ENCODE data around the gene CORIN. TPM values are rescaled to one million over a fixed set of nuclear protein-coding genes. Genes with fewer than 3 reads are reported as not detected.
"Not testable (repeated sequence)": the region's sequence is repeated elsewhere in the genome, so short reads cannot be mapped to it uniquely, and the experiment has no call there.

CORIN gene
- total RNA-seq, 1 experiment from 2014 or later = not detected

DNA sequence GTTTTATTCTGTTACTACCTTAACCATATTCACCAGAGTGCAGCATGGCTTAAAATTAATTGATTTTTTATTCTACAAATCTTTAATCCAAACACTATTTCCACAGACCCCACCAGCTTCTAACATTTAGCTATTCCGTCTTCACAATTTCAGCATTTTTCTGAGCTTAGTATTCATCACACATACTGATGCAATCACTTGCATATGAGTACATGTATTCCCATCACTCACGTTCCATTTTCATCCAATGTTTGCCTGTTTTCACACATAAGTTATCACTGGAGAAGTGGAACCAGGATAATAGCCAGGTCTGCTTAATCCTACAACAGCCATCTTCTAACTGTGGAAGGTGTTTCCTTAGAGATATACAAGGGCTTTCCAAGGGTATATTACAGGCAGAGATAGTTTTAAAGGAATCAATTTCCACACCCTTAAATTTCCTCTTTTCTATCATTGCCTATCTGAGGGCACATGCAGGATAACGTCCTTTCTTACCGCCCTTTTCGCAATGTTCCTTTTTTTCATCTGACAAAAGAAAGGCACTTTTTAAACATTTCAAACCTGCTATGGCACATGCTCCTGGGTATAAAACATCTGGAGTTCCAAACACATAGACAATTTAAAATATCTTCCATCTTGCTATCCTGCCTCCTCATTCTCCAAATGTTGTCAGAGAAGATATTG is 115.8 kb downstream of the CORIN start:
- no peak for DNase-seq (ENCODE audit: low spot score)

- DNase-seq (ENCODE audit: low spot score) = no peak
These were observed 116.4 kb downstream of the CORIN start for GRCh38 chr4:47721485-47721884.

- no peak for DNase-seq (ENCODE audit: low spot score)
These were observed 117.1 kb downstream of the CORIN start for GRCh38 chr4:47720787-47721186.

DNA sequence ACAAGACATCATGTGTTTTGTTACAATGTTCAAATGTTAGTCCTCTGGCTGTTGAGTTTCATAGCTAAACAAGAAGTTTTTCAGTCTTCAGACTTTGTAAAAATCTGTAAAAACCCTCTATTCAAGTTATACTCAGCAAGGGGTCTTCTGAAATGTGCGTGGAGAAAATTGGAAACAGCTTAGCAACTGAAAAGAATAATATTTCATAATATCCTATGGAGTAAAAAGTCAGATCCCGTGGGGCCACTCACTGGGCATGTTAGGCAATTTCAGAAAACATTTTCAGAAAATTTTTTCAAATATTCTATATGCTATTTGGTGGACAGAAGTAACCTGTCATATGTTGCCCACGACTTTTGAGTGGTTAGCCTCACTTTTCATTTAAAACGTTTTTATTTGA is 118.3 kb downstream of the CORIN start:
- no peak for DNase-seq (ENCODE audit: low spot score)

- DNase-seq (ENCODE audit: low spot score) = no peak
These were observed 119.2 kb downstream of the CORIN start for GRCh38 chr4:47718696-47719095.

DNA sequence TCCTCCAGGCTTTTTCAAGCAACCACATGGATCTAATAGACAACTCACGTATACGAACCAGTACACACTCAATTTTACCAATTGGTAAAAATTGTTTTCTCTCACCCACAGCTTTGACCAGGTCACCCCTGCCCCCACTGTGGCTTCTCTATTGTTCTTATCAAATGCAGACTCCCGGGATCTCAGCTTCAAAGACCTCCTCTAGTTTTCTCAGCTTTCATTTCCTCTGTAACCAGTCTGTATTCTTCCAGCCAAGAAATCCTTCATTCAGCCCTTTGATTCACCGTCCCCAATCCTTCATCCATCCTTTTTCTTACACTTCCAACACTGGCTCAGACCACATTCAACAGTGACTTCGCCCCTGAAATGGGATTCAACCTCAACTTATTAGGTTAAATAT is 120.7 kb downstream of the CORIN start:
- no peak for DNase-seq (ENCODE audit: low spot score)

- no peak for DNase-seq (ENCODE audit: low spot score)
These were observed 122.0 kb downstream of the CORIN start for GRCh38 chr4:47715716-47716416.

- DNase-seq (ENCODE audit: low spot score) = no peak
These were observed 123.6 kb downstream of the CORIN start for GRCh38 chr4:47714269-47714668.

- no peak for DNase-seq (ENCODE audit: low spot score)
These were observed 124.6 kb downstream of the CORIN start for GRCh38 chr4:47713129-47713834.

DNA sequence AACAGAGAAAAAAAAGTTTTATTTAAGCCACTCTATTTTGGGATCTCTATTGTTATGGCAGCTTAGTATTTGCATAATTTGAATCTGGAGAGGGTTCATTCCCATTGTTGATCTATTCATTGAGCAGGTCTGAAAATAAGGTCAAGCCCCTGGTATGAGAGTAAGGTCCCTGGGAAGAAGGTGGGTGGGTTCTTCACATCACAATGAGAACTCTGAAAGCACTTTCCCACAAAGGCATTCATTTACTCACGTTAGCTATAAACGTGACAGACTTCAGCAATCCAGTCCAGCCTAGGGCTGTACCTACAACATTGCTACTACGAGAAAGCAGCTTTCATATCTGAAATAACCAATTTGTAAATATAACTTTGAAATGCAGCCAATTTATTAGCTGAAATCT is 126.2 kb downstream of the CORIN start:
- no peak for DNase-seq (ENCODE audit: low spot score)

DNA sequence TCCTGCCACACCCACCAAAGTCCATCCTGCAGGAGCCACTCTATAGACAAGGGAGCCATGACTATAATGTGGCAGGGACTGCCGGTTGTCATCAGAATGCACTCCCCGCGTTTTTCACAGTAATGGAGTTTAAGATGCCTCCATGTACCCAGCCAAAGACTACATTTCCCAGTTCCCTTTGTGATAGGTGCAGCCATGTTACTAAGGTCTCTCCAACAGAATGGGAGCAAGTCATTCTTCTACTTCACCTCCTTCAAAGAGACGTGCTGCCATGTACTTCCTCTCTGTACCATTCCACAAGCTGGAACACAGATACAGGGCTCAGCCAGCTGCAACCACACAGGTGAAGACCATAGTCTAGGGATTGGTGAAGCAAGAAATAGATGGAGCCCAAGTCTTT is 126.7 kb downstream of the CORIN start:
- no peak for DNase-seq (ENCODE audit: low spot score)

GRCh38 chr4:47706352-47706751 is 131.5 kb downstream of the CORIN start:
- DNase-seq (ENCODE audit: low spot score) = not testable (repeated sequence)

DNA sequence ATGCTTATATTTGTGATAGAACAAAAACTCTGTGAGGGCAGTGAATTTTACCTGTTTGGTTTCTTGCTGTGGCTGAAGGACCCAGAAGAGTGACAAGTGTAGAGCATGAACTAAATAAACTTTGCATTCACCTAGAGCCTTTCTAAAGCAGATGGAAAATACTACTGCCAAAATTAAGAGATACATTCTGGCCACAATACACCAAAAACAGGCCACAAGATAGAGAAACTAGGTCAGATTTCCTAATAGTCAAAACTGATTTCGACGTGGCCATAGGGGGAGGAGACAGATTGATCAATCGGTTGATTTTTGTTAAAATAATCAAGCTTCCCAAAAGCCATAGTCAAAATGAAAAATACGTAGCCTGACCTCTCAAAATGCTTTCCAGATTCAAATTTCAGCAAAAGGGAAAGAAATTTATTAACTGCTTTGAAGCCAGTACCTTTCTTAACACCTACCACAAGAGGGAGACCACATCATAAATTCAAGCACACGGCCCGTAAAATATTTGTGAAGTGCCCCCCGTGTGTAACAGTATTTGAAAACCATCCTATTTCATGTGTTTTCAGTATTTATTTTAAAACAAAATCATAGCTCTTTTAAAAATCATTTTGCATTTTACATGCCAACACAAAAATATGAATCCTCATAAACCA is 132.4 kb downstream of the CORIN start:
- DNase-seq (ENCODE audit: low spot score) = peak; percentile 13

DNA sequence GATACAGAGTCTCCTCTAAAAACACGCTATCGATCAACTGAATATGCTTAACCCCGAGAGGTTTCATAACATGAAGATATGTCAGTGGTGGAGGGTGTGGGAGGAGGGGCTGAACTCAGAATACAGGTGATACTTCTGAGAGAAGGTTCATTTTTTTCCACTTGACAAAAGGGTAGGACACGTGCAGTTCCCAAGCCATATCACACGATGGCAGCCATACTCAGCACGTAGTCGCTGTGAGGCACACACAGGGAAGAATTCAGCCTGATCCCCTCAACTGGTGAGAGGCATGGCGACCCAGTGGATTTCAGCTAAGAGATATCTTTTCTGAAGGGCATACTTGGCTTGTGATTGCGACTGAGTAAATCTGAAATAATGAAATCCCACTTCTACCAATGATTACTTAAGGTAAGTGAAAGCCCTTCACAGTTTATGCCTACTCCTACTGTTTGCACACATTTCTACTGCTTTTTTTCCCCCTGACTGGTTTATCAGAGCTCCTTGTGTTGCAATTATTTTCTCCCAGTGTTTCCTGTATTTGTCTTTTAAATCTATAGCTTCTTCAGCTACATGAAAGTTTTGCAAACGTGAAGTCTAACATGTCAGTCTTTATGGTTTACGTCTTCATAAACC is 133.1 kb downstream of the CORIN start:
- DNase-seq (ENCODE audit: low spot score) = peak; percentile 55

DNA sequence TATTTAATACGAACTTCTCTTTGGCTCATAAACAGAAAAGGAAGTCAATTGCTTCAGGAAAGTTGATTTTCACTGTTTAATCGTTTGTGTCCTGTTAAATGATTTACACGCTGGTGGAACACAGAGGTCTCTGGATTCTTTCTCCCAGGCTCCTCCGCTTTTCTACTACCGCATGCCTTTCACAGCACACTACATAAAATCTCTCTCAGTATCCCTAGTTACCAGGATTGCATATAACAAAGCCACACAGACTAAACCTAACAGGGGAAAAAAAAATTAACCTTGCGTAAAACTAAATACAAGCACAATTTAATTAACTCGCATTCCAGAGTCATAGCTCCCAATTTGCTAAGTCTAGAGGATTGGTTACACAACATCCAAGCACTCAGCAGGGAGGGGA is 133.9 kb downstream of the CORIN start:
- DNase-seq (ENCODE audit: low spot score) = no peak

GRCh38 chr4:47703008-47703407 is 134.9 kb downstream of the CORIN start:
- DNase-seq (ENCODE audit: low spot score) = no peak

DNA sequence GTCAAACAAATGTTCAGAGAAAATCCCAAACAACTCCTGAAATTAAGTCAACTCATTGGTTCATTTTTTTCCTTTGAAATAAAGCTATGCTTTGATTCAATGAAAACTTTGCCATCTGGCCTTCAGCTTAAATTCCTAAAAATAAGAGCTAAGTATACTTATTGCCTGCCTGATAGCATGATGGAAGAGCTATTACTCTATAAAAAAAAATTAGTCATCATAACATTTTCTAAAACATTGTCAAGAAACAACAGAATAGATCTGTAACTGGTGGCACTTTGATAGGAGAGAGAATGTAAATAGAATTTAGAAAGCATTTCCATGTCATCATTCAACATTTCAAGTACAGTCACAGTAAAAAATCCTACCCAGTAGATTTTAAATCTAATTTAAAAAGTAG is 136.6 kb downstream of the CORIN start:
- DNase-seq (ENCODE audit: low spot score) = no peak

GRCh38 chr4:47698837-47699236 is 139.0 kb downstream of the CORIN start:
- DNase-seq (ENCODE audit: low spot score) = no peak

- no peak for DNase-seq (ENCODE audit: low spot score)
These were observed 141.0 kb downstream of the CORIN start for GRCh38 chr4:47696823-47697222.

GRCh38 chr4:47695260-47695659 is 142.6 kb downstream of the CORIN start:
- no peak for DNase-seq (ENCODE audit: low spot score)

DNA sequence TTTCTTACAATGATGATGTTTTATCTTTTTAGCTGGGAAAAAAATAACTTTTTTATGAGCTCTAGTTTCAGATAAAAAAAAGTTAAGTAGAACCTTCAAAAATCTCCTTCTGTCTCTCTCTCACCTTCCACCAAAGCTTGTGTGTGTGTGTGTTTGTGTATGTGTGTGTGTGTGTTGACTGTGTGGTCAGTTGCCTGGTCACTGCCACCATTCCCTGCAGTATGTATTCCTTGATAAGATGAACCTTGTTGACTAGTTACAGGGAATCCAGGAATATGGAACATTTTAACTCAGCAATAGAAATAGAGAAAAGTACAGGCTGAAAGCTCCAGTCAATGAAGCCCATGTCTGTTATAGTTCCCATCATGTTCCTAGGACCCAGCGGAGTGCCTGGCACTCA is 143.5 kb downstream of the CORIN start:
- no peak for DNase-seq (ENCODE audit: low spot score)

GRCh38 chr4:47692691-47693090 is 145.2 kb downstream of the CORIN start:
- DNase-seq (ENCODE audit: low spot score) = no peak

Data from HT-29 (cell line).